Cardiac muscle cell (in vitro differentiated cells and primary cell): ENCODE data around the gene EFCAB6. TPM values are rescaled to one million over a fixed set of nuclear protein-coding genes. Genes with fewer than 3 reads are reported as not detected.

Experiments
- DNase-seq, 2 donors: peaks; one replicate each; pipeline versions ENCODE4 v3.0.0 to v3.0.0-alpha.2; 2010 to 2017; ENCODE audit warnings: low read depth in 1 of 2, low spot score in 1 of 2
- H3K27ac ChIP-seq: fragments of 200-600 bp; sonication (generic); 2 replicates; pipeline ENCODE4 v1.5.1; 2016
- H3K27me3 ChIP-seq: fragments of 200-600 bp; sonication (generic); 2 replicates; pipeline ENCODE4 v1.6.0; 2016; ENCODE audit warnings: control low read depth
- H3K36me3 ChIP-seq: fragments of 200-600 bp; sonication (generic); 2 replicates; pipeline ENCODE4 v1.5.1; 2016; ENCODE audit warnings: control low read depth
- H3K4me1 ChIP-seq: fragments of 200-600 bp; sonication (generic); 2 replicates; pipeline ENCODE4 v1.8.1; 2017; ENCODE audit warnings: low read depth, mild to moderate bottlenecking, mixed run types
- H3K4me3 ChIP-seq: fragments of 200-600 bp; sonication (generic); 2 replicates; pipeline ENCODE4 v1.5.1; 2016; ENCODE audit warnings: mild to moderate bottlenecking
- H3K9me3 ChIP-seq: fragments of 200-600 bp; sonication (generic); 2 replicates; pipeline ENCODE4 v1.5.1; 2017; ENCODE audit warnings: low read depth, mild to moderate bottlenecking, control low read depth
- polyA plus RNA-seq: library from polyadenylated mRNA; unstranded; fragments of >200 nt; fragmentation: Nextera tagmentation; extraction: Ambion mirVana; gene quantifications from 2 replicates; pipeline ENCODE4 v1.2.1, GENCODE V29; 2016
- total RNA-seq: library from RNA; depleted of rRNA; stranded (reverse); fragments of >200 nt; gene quantifications from 2 replicates; pipeline ENCODE4 v1.2.3, GENCODE V29; 2016
- TF ChIP-seq, protein P1 (sequence below): IDR thresholded peaks from 2 replicates; pipeline ENCODE4 v1.5.1; 2012; ENCODE audit warnings: low read depth, mild to moderate bottlenecking, low read length

Gene EFCAB6
- total and polyA plus RNA-seq, 2 experiments from 2014 or later = 1.5 to 3.8 TPM

DNA sequence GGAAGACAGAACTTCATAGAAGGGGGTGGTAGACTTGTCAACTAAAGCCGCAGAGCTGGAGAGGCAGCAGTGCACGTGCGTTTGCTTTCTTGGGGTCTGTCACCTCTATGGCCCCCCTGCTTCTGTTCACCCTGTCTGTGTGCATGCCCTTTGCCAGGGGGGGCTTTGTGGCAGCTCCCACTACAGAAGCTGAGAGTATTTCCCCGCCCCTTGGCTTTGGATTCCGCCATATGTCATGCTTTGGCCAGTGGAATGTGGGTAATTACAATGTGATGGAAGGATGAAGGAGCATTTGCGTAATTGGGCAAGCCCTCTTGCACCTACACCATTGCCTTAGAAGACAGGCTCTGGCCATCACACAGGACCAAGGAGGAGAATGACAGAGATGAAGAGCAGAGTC, 247.2 kb downstream of the EFCAB6 start:
- no peaks in the 10 kb centered on the region for H3K36me3 ChIP-seq
- DNase-seq = no peak
- H3K27ac ChIP-seq = no peak overlapping the region
- H3K4me3 ChIP-seq = no peak overlapping the region
- peaks cover 5% of the 10 kb centered on the region for H3K4me1 ChIP-seq
- H3K9me3 ChIP-seq = no peaks in the 10 kb centered on the region
- no peaks in the 10 kb centered on the region for H3K27me3 ChIP-seq
- TF ChIP-seq, protein P1, sequence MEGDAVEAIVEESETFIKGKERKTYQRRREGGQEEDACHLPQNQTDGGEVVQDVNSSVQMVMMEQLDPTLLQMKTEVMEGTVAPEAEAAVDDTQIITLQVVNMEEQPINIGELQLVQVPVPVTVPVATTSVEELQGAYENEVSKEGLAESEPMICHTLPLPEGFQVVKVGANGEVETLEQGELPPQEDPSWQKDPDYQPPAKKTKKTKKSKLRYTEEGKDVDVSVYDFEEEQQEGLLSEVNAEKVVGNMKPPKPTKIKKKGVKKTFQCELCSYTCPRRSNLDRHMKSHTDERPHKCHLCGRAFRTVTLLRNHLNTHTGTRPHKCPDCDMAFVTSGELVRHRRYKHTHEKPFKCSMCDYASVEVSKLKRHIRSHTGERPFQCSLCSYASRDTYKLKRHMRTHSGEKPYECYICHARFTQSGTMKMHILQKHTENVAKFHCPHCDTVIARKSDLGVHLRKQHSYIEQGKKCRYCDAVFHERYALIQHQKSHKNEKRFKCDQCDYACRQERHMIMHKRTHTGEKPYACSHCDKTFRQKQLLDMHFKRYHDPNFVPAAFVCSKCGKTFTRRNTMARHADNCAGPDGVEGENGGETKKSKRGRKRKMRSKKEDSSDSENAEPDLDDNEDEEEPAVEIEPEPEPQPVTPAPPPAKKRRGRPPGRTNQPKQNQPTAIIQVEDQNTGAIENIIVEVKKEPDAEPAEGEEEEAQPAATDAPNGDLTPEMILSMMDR = no peak

DNA sequence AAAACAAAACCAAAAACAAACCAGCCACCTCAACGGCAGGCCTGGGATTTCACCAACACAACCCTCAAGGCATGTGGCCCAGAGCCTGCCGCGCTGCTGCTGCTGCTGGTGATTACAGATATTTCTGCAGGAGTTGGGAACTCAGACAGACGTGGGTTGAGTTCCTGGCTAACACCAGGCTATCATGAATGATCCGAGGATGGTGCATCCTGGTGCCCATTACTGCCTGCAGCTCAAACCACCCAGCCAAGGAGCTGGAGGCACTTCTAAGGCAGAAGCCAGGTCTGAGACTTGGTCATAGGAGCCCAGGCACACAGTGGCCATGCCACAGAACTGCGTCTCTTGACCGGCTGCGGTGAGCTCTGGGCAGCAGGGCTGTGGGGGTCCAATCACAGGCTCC, 248.5 kb downstream of the EFCAB6 start:
- no peaks in the 10 kb centered on the region for H3K27me3 ChIP-seq
- no peak for DNase-seq
- no peaks in the 10 kb centered on the region for H3K9me3 ChIP-seq
- no peaks in the 10 kb centered on the region for H3K36me3 ChIP-seq
- TF ChIP-seq, protein P1 = no peak
- H3K4me3 ChIP-seq = no peak overlapping the region
- peaks cover 5% of the 10 kb centered on the region for H3K4me1 ChIP-seq
- no peak overlapping the region for H3K27ac ChIP-seq

DNA sequence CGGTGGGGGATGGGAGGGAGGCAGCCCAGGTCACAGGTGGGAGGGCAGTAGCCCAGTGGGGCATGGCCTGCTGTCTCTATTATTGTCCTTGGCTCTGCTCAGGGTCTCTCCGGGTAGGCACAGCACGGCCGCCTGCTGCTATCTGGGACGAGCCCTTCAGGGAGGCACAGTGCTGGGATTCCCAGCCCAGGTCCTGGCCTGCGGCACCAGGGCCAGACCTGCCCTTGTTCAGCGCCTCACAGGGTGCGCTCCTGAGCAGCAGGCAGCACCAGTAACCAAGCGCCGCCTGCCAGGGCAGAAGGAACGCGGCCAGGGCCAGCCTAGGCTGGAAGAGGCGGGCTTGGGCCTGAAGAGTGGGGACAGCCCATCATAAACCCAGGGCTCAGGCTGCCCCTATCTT, 249.3 kb downstream of the EFCAB6 start:
- Histone ChIP-seq H3K4me3 (no peak overlapping the region), H3K9me3 (no peaks in the 10 kb centered on the region), H3K36me3 (no peaks in the 10 kb centered on the region), H3K27ac (no peak overlapping the region), H3K27me3 (no peaks in the 10 kb centered on the region), H3K4me1 (peaks cover 5% of the 10 kb centered on the region)
- TF ChIP-seq, protein P1 = no peak
- DNase-seq = no peak

DNA sequence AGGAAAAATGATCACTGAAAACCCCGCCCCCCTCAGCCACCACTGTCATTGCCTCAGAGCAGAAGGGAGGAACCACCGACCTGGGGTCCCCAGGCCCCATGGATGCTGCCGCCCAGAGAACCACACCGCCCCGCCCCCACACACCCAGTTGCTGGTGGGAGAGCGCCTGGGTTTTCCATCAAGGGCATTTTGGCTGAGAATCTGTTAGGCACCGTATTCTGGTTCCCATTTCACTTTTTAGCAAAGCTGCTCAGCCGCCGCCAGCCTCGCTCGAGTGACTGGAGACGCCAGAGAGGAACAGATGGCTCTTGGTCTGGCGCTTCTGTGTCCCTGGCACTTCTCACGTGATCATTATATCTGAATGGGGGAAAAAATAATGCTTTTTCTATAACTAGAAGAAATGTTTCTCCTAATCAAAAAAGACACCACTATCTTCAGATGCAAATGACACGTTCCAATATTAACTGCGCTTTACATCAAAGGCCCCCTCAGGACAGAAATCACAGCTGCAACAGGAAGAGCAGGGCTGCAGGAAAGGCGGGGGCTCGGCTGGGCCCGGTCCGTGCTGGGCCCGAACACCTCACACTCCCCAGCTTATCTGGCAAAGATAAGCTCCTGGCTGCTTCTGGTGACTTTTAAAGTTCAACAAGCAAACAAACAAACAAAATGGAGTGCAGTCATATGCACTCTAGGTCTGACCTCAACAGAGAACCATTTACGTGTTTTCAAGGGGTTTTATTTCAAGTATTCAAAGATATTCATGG, 250.5 kb downstream of the EFCAB6 start:
- H3K27ac ChIP-seq = no peak overlapping the region
- H3K9me3 ChIP-seq = no peaks in the 10 kb centered on the region

DNA sequence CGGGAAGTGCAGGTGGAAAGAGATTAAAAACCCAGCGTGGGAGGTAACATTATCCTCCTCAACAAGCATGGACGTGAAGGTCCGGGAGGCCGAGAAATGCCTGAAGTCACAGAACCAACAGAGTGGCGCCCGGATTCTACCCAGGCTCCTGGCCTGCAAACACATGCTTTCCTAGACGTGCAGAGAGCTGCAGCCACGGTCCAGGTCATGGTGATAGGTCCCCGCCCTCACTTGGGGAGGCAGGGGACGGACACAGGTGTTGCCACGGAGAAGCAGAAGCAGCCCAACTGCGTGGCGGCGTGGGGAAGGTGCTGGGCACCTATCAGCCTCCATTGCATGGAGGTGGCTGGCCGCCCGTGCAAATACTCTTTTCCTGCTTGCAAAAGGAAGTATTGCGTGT, 251.5 kb downstream of the EFCAB6 start:
- no peak overlapping the region for H3K4me3 ChIP-seq
- H3K27me3 ChIP-seq = no peaks in the 10 kb centered on the region

More for the DNA sequence above, 250.5 kb downstream of the EFCAB6 start:
- no peak for DNase-seq
- H3K4me1 ChIP-seq = peaks cover 5% of the 10 kb centered on the region
- TF ChIP-seq, protein P1 = no peak
- no peaks in the 10 kb centered on the region for H3K36me3 ChIP-seq
- no peak overlapping the region for H3K4me3 ChIP-seq
- H3K27me3 ChIP-seq = no peaks in the 10 kb centered on the region

More for the DNA sequence above, 251.5 kb downstream of the EFCAB6 start:
- no peaks in the 10 kb centered on the region for H3K9me3 ChIP-seq
- peaks cover 5% of the 10 kb centered on the region for H3K4me1 ChIP-seq
- TF ChIP-seq, protein P1 = no peak
- no peaks in the 10 kb centered on the region for H3K36me3 ChIP-seq
- DNase-seq = no peak
- H3K27ac ChIP-seq = no peak overlapping the region
